Measurements from ENCODE around the gene CCBE1.

DNA sequence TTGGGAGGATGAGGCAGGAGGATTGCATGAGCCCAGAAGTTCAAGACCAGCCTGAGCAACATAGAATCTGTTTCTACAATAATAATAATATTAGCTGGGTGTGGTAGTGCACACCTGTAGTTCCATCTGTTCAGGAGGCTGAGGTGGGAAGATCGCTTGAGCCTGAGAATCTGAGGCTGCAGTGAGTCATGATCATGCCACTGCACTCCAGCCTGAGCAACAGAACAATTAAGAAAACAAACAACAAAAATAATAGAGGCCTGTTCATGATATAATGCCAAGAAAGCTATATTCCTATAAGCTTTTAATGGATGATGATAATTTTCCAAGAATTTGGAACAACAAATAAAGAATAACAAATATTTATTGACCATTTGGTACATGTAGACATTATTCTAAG, 6.9 kb upstream of the CCBE1 start:
- TF ChIP-seq ARNT (IDR thresholded peaks at IDR 0.05) (no peak), TARDBP (IDR thresholded peaks at IDR 0.05) (no peak), HDGF (IDR thresholded peaks at IDR 0.05; ENCODE audit: borderline replicate concordance) (no peak), SP1 (IDR thresholded peaks at IDR 0.05) (no peak), BHLHE40 (IDR thresholded peaks at IDR 0.05; ENCODE audit: borderline replicate concordance) (no peak)

Measured in HEK293T (cell line).